SK-N-SH treated with all-trans-retinoic acid at 6 μM for 48 hours (cell line): ENCODE measurements around the gene ELK1.

Experiments used
- ATAC-seq: fragments of 200-7000 bp; cut with Tn5 transposase; 3 replicates; pipeline ENCODE4 v1.9.1; 2020; ENCODE audit warnings: mild to moderate bottlenecking, moderate library complexity
- BACH2 ChIP-seq: fragments of 250-450 bp; sonication (Bioruptor Pico); IDR thresholded peaks from 2 replicates; pipeline ENCODE4 v1.9.0; 2021; ENCODE audit warnings: mild to moderate bottlenecking, borderline replicate concordance
- CSDC2 ChIP-seq: fragments of 250-450 bp; sonication (Bioruptor Pico); IDR thresholded peaks from 2 replicates; pipeline ENCODE4 v1.5.0; 2020; ENCODE audit warnings: mild to moderate bottlenecking, moderate library complexity
- ESRRG ChIP-seq: fragments of 250-450 bp; sonication (Bioruptor Pico); IDR thresholded peaks from 2 replicates; pipeline ENCODE4 v1.6.1; 2021; ENCODE audit warnings: mild to moderate bottlenecking
- GLIS3 ChIP-seq: fragments of 250-450 bp; sonication (Bioruptor Pico); IDR thresholded peaks from 2 replicates; pipeline ENCODE4 v1.5.0; 2020; ENCODE audit warnings: mild to moderate bottlenecking, moderate library complexity
- OSR1 ChIP-seq: fragments of 250-450 bp; sonication (Bioruptor Pico); IDR thresholded peaks from 2 replicates; pipeline ENCODE4 v1.8.0; 2022; ENCODE audit warnings: moderate library complexity, mild to moderate bottlenecking, inconsistent platforms
- PPARA ChIP-seq: fragments of 250-450 bp; sonication (Bioruptor Pico); IDR thresholded peaks from 2 replicates; pipeline ENCODE4 v1.5.0; 2020; ENCODE audit warnings: mild to moderate bottlenecking, borderline replicate concordance
- RARB ChIP-seq: fragments of 250-450 bp; sonication (Bioruptor Pico); IDR thresholded peaks from 2 replicates; pipeline ENCODE4 v1.8.0; 2021; ENCODE audit warnings: mild to moderate bottlenecking, moderate library complexity
- SNAI2 ChIP-seq: fragments of 250-450 bp; sonication (Bioruptor Pico); IDR thresholded peaks from 2 replicates; pipeline ENCODE4 v1.5.0; 2020; ENCODE audit warnings: mild to moderate bottlenecking, moderate library complexity
- TCF4 ChIP-seq: fragments of 250-450 bp; sonication (Bioruptor Pico); IDR thresholded peaks from 2 replicates; pipeline ENCODE4 v1.8.0; 2021; ENCODE audit warnings: mild to moderate bottlenecking, moderate library complexity, borderline replicate concordance
- TOX ChIP-seq: fragments of 250-450 bp; sonication (Bioruptor Pico); IDR thresholded peaks from 2 replicates; pipeline ENCODE4 v1.8.0; 2021; ENCODE audit warnings: mild to moderate bottlenecking, moderate library complexity, borderline replicate concordance
- ZC3H10 ChIP-seq: fragments of 250-450 bp; sonication (Bioruptor Pico); IDR thresholded peaks from 2 replicates; pipeline ENCODE4 v1.5.1; 2021; ENCODE audit warnings: mild to moderate bottlenecking, moderate library complexity
- ZFP3 ChIP-seq: fragments of 250-450 bp; sonication (Bioruptor Pico); IDR thresholded peaks from 2 replicates; pipeline ENCODE4 v1.5.0; 2020; ENCODE audit warnings: mild to moderate bottlenecking, moderate library complexity
- ZFP30 ChIP-seq: fragments of 450-650 bp; formaldehyde crosslinking; IDR thresholded peaks from 2 replicates; pipeline ENCODE4 v1.5.0; 2022; ENCODE audit warnings: mild to moderate bottlenecking, moderate library complexity
- ZNF565 ChIP-seq: fragments of 450-650 bp; formaldehyde crosslinking; conservative IDR thresholded peaks from 2 replicates; pipeline ENCODE4 v1.5.0; 2020; ENCODE audit warnings: low read depth, mild to moderate bottlenecking, moderate library complexity
- ZNF70 ChIP-seq: fragments of 450-650 bp; formaldehyde crosslinking; IDR thresholded peaks from 2 replicates; pipeline ENCODE4 v1.5.0; 2020; ENCODE audit warnings: mild to moderate bottlenecking, moderate library complexity
- TF ChIP-seq, protein P1 (sequence below): fragments of 250-450 bp; sonication (Bioruptor Pico); IDR thresholded peaks from 2 replicates; pipeline ENCODE4 v1.8.0; 2020; ENCODE audit warnings: mild to moderate bottlenecking, moderate library complexity, borderline replicate concordance
- TF ChIP-seq, protein P2 (sequence below): fragments of 250-450 bp; sonication (Bioruptor Pico); IDR thresholded peaks from 2 replicates; pipeline ENCODE4 v1.5.0; 2020; ENCODE audit warnings: mild to moderate bottlenecking, moderate library complexity
- TF ChIP-seq, protein P3 (sequence below): fragments of 250-450 bp; sonication (Bioruptor Pico); IDR thresholded peaks from 2 replicates; pipeline ENCODE4 v1.5.1; 2021; ENCODE audit warnings: mild to moderate bottlenecking, moderate library complexity
- TF ChIP-seq, protein P4 (sequence below): fragments of 250-450 bp; sonication (Bioruptor Pico); IDR thresholded peaks from 2 replicates; pipeline ENCODE4 v1.8.0; 2021; ENCODE audit warnings: low read depth, mild to moderate bottlenecking, moderate library complexity, borderline replicate concordance
- TF ChIP-seq, protein P5 (sequence below): fragments of 250-450 bp; sonication (Bioruptor Pico); IDR thresholded peaks from 2 replicates; pipeline ENCODE4 v1.5.1; 2020; ENCODE audit warnings: low read depth, mild to moderate bottlenecking, moderate library complexity

Gene ELK1

DNA sequence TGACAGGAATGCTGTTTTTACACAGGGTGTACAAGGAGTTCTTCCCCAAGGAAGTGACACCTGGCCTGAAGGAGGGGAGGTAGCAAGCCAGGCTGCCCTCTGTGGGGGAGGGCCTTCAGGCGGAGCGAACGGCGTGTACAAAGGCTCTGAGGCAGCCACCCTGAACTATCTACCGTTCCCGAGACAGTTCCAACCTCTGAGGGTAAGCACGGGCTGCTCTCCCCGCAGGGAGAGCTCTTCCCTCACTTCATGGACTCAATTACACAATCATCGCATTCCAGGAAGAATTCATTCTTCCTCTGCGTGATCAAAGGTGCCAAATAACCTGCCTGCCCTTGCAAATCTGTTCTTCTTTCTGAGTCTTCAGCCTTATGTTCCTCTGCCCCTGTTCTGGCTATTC, 4.8 kb downstream of the ELK1 start:
- ATAC-seq, result no peak
- no peak for TF ChIP-seq SNAI2
- TF ChIP-seq, protein P1, sequence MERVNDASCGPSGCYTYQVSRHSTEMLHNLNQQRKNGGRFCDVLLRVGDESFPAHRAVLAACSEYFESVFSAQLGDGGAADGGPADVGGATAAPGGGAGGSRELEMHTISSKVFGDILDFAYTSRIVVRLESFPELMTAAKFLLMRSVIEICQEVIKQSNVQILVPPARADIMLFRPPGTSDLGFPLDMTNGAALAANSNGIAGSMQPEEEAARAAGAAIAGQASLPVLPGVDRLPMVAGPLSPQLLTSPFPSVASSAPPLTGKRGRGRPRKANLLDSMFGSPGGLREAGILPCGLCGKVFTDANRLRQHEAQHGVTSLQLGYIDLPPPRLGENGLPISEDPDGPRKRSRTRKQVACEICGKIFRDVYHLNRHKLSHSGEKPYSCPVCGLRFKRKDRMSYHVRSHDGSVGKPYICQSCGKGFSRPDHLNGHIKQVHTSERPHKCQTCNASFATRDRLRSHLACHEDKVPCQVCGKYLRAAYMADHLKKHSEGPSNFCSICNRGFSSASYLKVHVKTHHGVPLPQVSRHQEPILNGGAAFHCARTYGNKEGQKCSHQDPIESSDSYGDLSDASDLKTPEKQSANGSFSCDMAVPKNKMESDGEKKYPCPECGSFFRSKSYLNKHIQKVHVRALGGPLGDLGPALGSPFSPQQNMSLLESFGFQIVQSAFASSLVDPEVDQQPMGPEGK, result no peak
- TF ChIP-seq OSR1 (CRISPR knock-in tag), result no peak
- no peak for TF ChIP-seq CSDC2 (CRISPR knock-in tag)
- TF ChIP-seq BACH2 (CRISPR knock-in tag), result no peak
- TF ChIP-seq ZFP30 (CRISPR knock-in tag), result no peak
- TF ChIP-seq GLIS3 (CRISPR knock-in tag), result no peak
- TF ChIP-seq ZFP3 (CRISPR knock-in tag), result no peak
- TF ChIP-seq PPARA (CRISPR knock-in tag), result no peak
- no peak for TF ChIP-seq TOX (CRISPR knock-in tag)
- TF ChIP-seq, protein P2, sequence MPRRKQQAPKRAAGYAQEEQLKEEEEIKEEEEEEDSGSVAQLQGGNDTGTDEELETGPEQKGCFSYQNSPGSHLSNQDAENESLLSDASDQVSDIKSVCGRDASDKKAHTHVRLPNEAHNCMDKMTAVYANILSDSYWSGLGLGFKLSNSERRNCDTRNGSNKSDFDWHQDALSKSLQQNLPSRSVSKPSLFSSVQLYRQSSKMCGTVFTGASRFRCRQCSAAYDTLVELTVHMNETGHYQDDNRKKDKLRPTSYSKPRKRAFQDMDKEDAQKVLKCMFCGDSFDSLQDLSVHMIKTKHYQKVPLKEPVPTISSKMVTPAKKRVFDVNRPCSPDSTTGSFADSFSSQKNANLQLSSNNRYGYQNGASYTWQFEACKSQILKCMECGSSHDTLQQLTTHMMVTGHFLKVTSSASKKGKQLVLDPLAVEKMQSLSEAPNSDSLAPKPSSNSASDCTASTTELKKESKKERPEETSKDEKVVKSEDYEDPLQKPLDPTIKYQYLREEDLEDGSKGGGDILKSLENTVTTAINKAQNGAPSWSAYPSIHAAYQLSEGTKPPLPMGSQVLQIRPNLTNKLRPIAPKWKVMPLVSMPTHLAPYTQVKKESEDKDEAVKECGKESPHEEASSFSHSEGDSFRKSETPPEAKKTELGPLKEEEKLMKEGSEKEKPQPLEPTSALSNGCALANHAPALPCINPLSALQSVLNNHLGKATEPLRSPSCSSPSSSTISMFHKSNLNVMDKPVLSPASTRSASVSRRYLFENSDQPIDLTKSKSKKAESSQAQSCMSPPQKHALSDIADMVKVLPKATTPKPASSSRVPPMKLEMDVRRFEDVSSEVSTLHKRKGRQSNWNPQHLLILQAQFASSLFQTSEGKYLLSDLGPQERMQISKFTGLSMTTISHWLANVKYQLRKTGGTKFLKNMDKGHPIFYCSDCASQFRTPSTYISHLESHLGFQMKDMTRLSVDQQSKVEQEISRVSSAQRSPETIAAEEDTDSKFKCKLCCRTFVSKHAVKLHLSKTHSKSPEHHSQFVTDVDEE, result no peak

DNA sequence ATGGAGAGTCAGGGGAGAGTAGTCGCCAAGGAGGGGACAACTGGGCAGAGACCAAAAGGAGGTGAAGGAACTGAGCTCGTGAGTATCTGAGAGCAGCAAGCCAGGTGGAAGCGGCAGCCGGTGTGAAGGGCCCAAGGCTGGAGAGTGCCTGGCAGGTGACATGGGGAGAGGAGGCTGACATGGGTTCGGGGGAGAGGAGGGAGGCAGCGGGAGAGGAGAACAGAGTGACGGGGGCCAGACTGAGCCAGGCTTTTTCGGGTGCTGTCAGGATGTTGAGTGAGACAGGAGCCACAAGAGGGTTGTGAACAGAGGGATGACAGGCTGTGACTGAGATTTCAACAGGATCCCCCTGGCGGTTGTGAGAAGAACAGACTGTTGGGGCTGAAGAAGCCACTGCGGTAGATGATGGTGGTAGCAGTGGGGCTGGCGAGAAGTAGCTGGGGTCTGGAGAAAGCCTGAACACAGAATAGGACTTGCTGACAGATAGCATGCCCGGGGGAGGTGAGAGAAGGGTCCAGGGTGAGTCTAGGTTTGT, 5.7 kb downstream of the ELK1 start:
- TF ChIP-seq ESRRG (CRISPR knock-in tag) (no peak), RARB (CRISPR knock-in tag) (no peak), OSR1 (CRISPR knock-in tag) (no peak), TOX (CRISPR knock-in tag) (no peak), PPARA (CRISPR knock-in tag) (no peak), ZC3H10 (no peak), ZNF70 (CRISPR knock-in tag) (no peak), ZNF565 (CRISPR knock-in tag) (no peak), CSDC2 (CRISPR knock-in tag) (no peak), BACH2 (CRISPR knock-in tag) (no peak), ZFP30 (CRISPR knock-in tag) (no peak)
- TF ChIP-seq, protein P3, sequence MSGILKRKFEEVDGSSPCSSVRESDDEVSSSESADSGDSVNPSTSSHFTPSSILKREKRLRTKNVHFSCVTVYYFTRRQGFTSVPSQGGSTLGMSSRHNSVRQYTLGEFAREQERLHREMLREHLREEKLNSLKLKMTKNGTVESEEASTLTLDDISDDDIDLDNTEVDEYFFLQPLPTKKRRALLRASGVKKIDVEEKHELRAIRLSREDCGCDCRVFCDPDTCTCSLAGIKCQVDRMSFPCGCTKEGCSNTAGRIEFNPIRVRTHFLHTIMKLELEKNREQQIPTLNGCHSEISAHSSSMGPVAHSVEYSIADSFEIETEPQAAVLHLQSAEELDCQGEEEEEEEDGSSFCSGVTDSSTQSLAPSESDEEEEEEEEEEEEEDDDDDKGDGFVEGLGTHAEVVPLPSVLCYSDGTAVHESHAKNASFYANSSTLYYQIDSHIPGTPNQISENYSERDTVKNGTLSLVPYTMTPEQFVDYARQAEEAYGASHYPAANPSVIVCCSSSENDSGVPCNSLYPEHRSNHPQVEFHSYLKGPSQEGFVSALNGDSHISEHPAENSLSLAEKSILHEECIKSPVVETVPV (CRISPR knock-in tag), result no peak
- TF ChIP-seq, protein P4, sequence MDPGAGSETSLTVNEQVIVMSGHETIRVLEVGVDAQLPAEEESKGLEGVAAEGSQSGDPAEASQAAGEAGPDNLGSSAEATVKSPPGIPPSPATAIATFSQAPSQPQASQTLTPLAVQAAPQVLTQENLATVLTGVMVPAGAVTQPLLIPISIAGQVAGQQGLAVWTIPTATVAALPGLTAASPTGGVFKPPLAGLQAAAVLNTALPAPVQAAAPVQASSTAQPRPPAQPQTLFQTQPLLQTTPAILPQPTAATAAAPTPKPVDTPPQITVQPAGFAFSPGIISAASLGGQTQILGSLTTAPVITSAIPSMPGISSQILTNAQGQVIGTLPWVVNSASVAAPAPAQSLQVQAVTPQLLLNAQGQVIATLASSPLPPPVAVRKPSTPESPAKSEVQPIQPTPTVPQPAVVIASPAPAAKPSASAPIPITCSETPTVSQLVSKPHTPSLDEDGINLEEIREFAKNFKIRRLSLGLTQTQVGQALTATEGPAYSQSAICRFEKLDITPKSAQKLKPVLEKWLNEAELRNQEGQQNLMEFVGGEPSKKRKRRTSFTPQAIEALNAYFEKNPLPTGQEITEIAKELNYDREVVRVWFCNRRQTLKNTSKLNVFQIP (CRISPR knock-in tag), result no peak
- peak; percentile 91 for ATAC-seq

DNA sequence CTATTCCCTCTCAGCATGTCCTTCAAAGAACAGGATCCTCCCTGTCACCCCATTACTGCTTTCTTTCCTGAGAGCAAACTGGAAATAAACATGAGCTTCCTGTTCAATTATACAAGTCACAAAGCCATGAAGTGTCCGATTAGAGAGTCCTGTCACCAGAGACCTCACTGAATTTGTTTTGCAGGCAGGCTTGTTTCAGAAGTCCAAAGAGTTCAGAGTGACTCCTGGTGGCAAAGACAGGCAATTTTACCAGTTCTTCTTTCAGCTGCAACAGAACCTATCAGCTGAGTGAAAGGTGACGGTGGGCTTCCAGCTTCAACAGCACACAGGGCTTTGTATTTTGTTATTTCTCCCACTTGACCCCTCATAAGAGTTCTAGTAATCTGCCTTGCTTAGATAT, 6.4 kb downstream of the ELK1 start:
- ATAC-seq, result peak; percentile 76

More for the DNA sequence above, 6.4 kb downstream of the ELK1 start:
- TF ChIP-seq ESRRG (CRISPR knock-in tag) (no peak), TCF4 (no peak)
- TF ChIP-seq, protein P5, sequence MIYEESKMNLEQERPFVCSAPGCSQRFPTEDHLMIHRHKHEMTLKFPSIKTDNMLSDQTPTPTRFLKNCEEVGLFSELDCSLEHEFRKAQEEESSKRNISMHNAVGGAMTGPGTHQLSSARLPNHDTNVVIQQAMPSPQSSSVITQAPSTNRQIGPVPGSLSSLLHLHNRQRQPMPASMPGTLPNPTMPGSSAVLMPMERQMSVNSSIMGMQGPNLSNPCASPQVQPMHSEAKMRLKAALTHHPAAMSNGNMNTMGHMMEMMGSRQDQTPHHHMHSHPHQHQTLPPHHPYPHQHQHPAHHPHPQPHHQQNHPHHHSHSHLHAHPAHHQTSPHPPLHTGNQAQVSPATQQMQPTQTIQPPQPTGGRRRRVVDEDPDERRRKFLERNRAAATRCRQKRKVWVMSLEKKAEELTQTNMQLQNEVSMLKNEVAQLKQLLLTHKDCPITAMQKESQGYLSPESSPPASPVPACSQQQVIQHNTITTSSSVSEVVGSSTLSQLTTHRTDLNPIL, result no peak
- TF ChIP-seq, protein P2, result no peak
